Panc1 (cell line): ENCODE data around the gene HEATR5A.

ENCODE experiments used
- CTCF ChIP-seq: fragments of 450-650 bp; IDR thresholded peaks from 2 replicates; pipeline ENCODE4 v1.5.1; 2017; ENCODE audit warnings: mild to moderate bottlenecking
- POLR2AphosphoS5 ChIP-seq: IDR thresholded peaks from 2 replicates; pipeline ENCODE4 v1.6.1; 2012; ENCODE audit warnings: mild to moderate bottlenecking, low read depth, low read length, moderate library complexity
- SIN3A ChIP-seq: IDR thresholded peaks from 2 replicates; pipeline ENCODE4 v1.6.1; 2012; ENCODE audit warnings: low read depth, mild to moderate bottlenecking, low read length, moderate library complexity, borderline replicate concordance; ENCODE audit not compliant: insufficient read depth

- TF ChIP-seq SIN3A (no peak), CTCF (no peak), POLR2AphosphoS5 (no peak)
Measured at GRCh38 chr14:31360919-31361662, 59.3 kb downstream of the HEATR5A start.
